Stimulated activated CD4-positive, alpha-beta T cell treated with anti-CD3 and anti-CD28 coated beads, Interleukin-4, amount 100 ng/mL, for 24 hours (primary cell): ENCODE measurements around the gene NT5DC3.

Experiments
- DNase-seq: peaks from one replicate; pipeline ENCODE4 v3.0.0-alpha.2; 2020

Gene NT5DC3

DNA sequence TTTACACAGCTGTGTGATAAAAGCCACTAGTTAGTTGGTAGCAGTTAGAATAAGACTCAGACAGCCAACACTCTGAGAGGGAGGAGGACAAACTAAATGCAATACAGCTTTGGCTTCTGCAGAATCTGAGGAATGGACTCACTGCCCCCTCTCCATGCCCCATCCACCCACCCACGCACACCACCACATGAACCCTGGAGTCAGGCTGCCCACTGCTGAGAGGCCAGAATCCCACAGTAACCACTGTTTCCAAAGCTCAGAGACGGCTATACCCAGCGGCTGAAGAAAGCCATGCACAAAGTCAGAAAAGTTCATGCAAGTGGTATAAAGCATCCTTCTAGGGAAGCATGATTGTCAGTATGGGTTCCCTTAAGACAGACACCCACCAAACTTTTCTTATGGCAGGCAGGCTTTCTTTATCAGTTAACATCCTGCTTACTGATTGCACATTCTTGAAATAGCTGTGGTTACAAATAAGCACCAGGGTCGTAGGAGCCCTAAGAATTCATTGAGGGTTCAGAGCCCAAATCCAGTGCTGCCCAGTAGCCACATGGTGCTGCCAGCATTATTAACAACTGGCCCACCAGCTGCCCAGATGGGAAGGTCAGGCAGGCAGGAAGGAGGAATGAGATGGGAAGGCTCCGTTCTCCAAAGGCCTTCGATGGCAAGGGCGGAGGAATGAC is 61.5 kb downstream of the NT5DC3 start:
- no peak for DNase-seq

DNA sequence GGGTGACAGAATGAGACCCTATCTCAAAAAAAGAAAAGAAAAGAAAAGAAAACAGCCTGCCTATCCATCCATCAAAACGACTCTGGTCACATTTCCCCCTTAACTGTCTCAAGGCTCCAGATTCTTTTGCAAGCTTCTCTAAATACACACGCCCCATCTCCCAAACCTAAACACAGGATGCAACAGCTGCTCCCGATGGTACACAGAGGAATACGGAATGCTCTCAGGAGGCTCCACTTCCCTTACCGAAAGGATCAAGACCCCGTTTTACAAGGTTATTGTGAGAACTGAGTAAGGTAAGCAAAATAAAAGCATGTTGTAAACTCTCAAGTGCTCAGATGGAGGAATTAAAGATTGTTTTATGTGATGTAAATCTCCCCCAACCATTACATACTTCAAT is 62.3 kb downstream of the NT5DC3 start:
- no peak for DNase-seq

- no peak for DNase-seq
Measured at GRCh38 chr12:103774977-103775560, 66.0 kb downstream of the NT5DC3 start.

GRCh38 chr12:103773109-103773910 is 67.7 kb downstream of the NT5DC3 start:
- DNase-seq: no peak

GRCh38 chr12:103772367-103773108 is 68.5 kb downstream of the NT5DC3 start:
- DNase-seq: no peak

DNA sequence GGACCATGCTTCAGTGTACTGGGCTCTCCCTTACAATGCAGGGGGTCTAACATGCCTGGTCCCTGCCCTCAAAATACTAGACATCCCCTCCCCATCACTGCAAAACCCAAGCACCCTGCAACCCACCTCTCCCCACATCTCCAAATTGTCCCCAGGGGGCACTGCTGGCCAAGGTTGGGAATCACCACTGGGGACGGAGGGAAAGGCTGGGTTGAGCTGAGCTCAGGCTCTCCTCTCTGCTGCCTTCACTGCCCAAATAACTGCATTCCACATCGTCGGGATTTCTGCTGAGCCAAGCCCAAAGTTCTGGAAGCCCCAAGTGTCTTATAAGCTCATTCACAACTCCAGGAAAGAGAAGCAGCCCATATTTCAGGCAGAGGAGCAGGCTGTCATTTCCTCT is 69.6 kb downstream of the NT5DC3 start:
- no peak for DNase-seq

DNA sequence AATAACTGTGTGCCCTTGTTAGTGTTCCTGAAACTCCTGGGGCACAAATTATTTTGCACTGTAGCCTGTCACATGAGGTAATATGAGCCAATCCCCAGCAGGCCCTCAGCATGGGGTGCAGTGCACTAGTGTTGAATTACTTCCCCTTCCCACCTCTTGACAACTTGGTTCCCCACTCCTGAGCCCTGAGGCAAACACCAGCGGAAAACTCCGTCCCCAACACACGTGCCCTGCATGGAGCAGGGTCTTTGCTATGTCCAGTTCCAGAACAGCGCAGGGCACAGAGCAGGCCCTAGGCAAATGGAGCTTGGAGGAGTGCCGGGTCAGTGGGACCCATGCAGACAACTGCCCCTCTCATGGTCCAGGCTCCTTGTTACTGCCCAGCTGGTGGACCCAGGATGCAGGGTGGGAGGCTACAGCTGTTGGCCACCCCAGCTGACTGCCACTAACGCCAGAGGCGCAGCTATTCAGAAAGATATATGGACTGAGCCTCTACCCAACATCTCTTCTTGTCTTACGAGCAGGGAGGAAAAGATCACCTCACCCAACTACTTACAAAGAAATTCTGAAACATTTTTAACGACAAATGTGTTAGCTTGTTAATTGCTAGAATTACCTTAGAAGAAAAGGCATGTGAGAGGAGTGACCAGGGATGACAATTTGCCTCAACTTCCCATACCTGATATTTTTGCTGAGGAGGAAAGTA is 71.6 kb downstream of the NT5DC3 start:
- no peak for DNase-seq

- no peak for DNase-seq
Measured at GRCh38 chr12:103768467-103769123, 72.4 kb downstream of the NT5DC3 start.

GRCh38 chr12:103766028-103766427 is 75.0 kb downstream of the NT5DC3 start:
- DNase-seq: no peak

GRCh38 chr12:103765322-103765721 is 75.7 kb downstream of the NT5DC3 start:
- DNase-seq: no peak

GRCh38 chr12:103762473-103762872 is 78.6 kb downstream of the NT5DC3 start:
- DNase-seq: no peak

- DNase-seq: no peak
Measured at GRCh38 chr12:103758310-103759089, 82.5 kb downstream of the NT5DC3 start.

DNA sequence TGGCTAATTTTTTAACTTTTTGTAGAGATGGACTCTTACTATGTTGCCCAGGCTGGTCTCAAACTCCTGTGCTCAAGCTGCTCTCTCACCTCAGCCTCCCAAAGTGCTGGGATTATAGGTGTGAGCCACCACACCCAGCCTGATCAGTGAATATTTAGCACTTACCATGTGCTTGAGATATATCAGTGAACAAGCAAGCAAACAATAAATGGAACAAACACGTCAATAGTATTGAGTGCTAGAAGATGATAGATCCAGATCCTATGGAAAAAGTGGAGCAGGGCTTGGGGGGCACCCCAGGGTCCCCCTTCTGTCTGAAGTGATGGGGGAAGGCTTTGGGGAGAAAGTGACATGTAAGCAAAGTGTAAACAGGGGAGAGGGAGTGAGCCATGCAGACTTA is 83.8 kb downstream of the NT5DC3 start:
- DNase-seq: no peak

DNA sequence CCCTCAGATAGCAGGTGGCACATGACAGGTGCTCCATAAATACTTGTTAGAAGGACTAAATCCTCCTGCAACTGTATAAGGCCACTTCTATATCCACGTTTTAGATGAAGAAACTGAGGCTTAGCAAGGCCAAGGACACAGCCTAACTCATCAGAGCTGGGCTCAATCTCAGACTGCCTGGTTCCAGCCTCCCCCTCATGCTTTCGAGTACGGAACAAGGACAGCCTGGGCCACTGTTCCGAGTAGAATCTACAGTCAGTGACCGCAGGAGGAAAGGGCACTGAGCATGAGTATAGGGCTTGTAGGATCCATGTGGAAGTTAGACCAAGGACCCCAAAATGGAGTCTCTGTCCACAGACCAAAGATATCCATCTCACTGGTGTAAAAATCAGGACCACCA is 84.6 kb downstream of the NT5DC3 start:
- DNase-seq: no peak

DNA sequence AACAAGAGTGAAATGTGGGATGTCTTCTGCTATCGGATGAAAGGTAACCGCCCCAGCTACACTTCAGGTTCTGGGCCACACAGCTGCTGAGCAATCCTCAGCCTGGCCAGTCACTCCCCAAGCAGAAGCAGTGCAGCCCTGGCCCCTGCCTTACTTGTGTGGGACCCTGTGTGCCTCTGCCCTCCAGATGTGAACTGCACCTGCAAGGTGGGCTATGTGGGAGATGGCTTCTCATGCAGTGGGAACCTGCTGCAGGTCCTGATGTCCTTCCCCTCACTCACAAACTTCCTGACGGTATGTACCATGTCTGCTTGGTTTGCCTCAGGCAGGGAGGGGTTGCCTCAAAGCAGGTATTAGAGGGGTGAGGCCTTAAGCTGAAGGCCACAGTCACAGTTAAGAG is 85.6 kb downstream of the NT5DC3 start:
- DNase-seq: no peak

DNA sequence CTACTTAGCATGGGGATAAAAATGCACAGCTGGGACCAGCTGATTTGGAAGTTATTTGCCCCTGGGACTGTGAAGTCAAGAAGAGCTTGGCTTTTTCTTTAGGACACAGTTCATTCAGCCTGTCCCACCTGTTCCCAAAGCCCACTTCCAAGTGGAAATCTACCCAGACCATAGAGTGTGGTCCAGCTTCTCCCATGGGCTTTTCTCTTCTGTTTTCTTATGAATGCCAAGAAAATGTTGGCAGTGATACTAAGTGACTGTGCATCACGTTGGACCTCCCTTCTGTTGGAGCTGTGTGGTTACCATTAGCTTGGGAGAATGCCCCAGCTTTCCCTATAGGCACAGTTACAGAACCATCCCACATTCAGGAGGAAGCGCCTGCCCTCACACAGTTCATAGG is 89.4 kb downstream of the NT5DC3 start:
- DNase-seq: no peak

GRCh38 chr12:103751171-103751570 is 89.9 kb downstream of the NT5DC3 start:
- DNase-seq: no peak

DNA sequence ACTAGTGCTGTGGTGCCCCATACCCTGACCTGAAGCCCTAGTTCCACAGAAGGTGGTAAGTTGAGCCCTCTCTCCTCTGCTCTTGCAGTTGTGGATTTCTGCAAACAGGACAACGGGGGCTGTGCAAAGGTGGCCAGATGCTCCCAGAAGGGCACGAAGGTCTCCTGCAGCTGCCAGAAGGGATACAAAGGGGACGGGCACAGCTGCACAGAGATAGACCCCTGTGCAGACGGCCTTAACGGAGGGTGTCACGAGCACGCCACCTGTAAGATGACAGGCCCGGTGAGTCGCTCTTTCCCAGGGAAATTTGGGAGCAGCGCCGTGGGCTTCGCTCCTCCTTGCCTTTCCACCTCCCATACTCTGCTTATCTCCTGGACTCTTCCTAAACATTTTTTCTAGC is 92.2 kb downstream of the NT5DC3 start:
- DNase-seq: no peak

GRCh38 chr12:103748002-103748401 is 93.0 kb downstream of the NT5DC3 start:
- no peak for DNase-seq

DNA sequence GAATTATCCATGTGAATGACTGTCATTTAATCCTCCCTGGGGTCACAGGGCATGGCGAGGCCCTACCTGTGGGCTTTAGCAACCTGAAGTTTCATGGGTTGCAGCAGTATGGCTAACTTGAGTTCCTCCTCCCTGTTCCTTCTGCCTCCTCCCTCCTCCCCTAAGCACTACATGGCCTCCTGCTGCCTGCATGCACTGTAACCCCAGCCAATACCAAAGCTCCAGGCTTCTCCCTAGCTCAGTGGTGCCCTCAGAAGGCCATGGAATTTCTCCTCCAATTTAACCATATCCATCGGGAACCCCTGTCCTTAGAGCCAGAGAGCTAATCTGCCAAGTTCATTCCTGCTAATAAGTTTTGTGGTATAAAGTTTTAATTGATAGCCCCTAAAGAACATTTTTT is 95.1 kb downstream of the NT5DC3 start:
- DNase-seq: no peak

DNA sequence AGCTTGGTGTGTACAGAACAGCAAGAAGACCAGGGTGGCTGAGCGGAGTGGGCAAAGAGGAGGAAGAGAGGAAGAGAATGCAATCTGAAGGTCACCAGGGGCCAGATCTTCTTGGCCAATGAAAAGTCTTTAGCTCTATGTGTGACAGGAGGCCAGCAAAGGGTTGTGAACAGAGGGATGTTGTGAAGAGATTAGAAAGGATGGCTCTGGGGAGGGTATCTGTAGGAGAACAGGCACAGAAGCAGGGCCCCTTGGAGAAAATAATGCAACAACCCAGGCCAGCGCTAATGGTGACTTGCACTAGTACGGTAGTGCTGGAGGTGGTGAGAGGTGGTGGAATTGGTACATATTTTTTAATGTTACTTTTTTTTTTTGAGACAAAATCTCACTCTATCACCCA is 97.2 kb downstream of the NT5DC3 start:
- DNase-seq: no peak
